ENCODE results near the gene KCNJ11. TPM values are rescaled to one million over a fixed set of nuclear protein-coding genes. Genes with fewer than 3 reads are reported as not detected.

Gene KCNJ11
- total RNA-seq = not detected in 2 replicates

GRCh38 chr11:17388609-17389210 lies at the start of gene KCNJ11:
Gene KCNJ11 (minus strand): TSS chr11:17388659. CDS start chr11:17388091, 568 bp downstream.
- no peak for DNase-seq (ENCODE audit: low read depth)
- peak within 1 kb of the TSS; percentile 47 for H3K4me3 ChIP-seq (ENCODE audit: low read depth, low read length)

GRCh38 chr11:17437366-17437765 lies 48.9 kb upstream of the KCNJ11 start:
- TF ChIP-seq CTCF (IDR thresholded peaks at IDR 0.05; ENCODE audit: insufficient read depth, low read depth, low read length) = no peak
- DNase-seq (ENCODE audit: low read depth) = no peak
- H3K4me3 ChIP-seq (ENCODE audit: low read depth, low read length) = no peak overlapping the region

More at GRCh38 chr11:17388609-17389210, at the start of gene KCNJ11:
- TF ChIP-seq CTCF (IDR thresholded peaks at IDR 0.05; ENCODE audit: insufficient read depth, low read depth, low read length) = no peak

- no peak for DNase-seq (ENCODE audit: low read depth)
- TF ChIP-seq CTCF (IDR thresholded peaks at IDR 0.05; ENCODE audit: insufficient read depth, low read depth, low read length) = no peak
- no peak overlapping the region for H3K4me3 ChIP-seq (ENCODE audit: low read depth, low read length)
Observed at GRCh38 chr11:17434108-17434507, 45.6 kb upstream of the KCNJ11 start.

- TF ChIP-seq CTCF (IDR thresholded peaks at IDR 0.05; ENCODE audit: insufficient read depth, low read depth, low read length) = no peak
- no peak for DNase-seq (ENCODE audit: low read depth)
Observed at GRCh38 chr11:17432002-17432401, 43.5 kb upstream of the KCNJ11 start.

GRCh38 chr11:17431139-17431538 lies 42.7 kb upstream of the KCNJ11 start:
- peak; percentile 6 for DNase-seq (ENCODE audit: low read depth)

More at GRCh38 chr11:17432002-17432401, 43.5 kb upstream of the KCNJ11 start:
- no peak overlapping the region for H3K4me3 ChIP-seq (ENCODE audit: low read depth, low read length)

GRCh38 chr11:17430616-17431015 lies 42.2 kb upstream of the KCNJ11 start:
- no peak for TF ChIP-seq CTCF (IDR thresholded peaks at IDR 0.05; ENCODE audit: insufficient read depth, low read depth, low read length)
- H3K4me3 ChIP-seq (ENCODE audit: low read depth, low read length) = no peak overlapping the region
- DNase-seq (ENCODE audit: low read depth) = no peak

More at GRCh38 chr11:17431139-17431538, 42.7 kb upstream of the KCNJ11 start:
- H3K4me3 ChIP-seq (ENCODE audit: low read depth, low read length) = no peak overlapping the region
- no peak for TF ChIP-seq CTCF (IDR thresholded peaks at IDR 0.05; ENCODE audit: insufficient read depth, low read depth, low read length)

GRCh38 chr11:17428925-17429324 lies 40.5 kb upstream of the KCNJ11 start:
- no peak for TF ChIP-seq CTCF (IDR thresholded peaks at IDR 0.05; ENCODE audit: insufficient read depth, low read depth, low read length)
- no peak for DNase-seq (ENCODE audit: low read depth)
- H3K4me3 ChIP-seq (ENCODE audit: low read depth, low read length) = no peak overlapping the region
